ENCODE data around the gene PRDM10.

Gene PRDM10

GRCh38 chr11:129946256-129946655 lies 56.4 kb downstream of the PRDM10 start:
- DNase-seq = peak; percentile 48

DNA sequence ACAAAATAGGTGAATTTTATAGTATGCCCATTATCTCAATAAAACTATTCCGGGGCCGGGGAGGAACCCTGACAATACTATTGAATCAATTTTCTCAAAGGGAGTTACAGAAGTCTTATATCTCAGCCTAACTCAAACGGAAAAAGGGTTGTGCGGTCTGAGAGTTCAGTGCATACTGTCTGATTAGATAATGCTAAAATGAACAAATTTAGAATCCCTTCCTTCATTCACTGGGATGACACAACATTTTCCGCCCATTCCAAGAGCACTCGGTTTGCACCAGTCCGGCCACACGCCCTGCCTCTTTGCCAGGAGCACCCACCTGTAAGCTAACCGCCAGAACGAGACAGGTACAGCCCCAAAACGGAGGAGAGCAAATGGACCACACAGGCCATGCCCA lies 57.3 kb downstream of the PRDM10 start:
- DNase-seq = no peak

DNA sequence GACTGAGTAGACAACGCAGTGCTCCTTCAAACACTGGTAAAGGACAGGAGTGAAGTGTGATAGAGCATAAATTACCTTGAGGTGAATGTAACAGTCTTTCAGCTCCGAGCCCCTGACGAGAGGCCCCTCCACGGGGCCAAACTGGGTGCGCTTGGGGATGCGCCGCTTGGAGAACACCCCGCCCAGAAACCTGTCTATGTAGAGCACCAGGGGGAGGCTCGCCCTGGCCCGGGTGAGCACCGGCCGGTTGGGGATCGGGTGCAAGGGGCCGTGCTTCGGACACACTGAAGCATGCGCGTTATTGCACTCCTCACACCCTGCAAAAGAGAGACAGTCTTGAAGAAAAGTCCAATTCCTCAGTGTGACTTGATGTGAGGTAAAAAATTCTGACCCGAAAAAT lies 57.9 kb downstream of the PRDM10 start:
- no peak for DNase-seq

GRCh38 chr11:129943036-129943435 lies 59.6 kb downstream of the PRDM10 start:
- no peak for DNase-seq

- DNase-seq = no peak
Measured at GRCh38 chr11:129939510-129939909, 63.1 kb downstream of the PRDM10 start.

- no peak for DNase-seq
Measured at GRCh38 chr11:129938764-129939163, 63.9 kb downstream of the PRDM10 start.

DNA sequence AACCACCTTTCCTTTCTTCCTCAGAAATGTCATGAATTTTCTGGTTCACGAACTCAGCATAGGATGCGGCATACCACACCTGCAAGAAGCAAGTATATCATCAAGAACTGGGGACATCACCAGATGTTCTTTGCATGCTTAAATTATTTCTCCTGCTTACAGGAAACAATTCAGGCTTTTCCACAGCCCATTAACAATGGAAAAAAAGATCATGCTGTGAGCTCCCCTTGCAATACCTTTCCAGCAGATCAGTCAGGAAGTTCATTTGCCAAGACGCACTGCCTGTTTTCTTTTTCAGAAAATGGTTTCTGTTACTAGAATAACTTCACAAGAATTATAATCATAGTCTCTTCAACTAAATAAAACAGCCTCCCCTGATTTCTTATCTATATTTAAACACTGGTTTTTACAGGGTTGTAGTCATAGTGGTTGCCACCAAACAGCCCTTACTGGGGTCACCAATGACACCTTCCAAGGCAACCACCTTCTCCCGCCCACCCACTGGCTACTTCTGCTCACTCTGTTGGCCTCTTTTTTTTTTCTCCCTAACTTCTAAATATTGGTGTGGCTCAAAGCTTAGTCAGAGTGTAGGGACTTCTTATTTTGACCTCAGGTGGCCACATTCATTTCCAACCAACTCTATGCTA lies 64.9 kb downstream of the PRDM10 start:
- no peak for DNase-seq

- no peak for DNase-seq
Measured at GRCh38 chr11:129935723-129936122, 66.9 kb downstream of the PRDM10 start.

DNA sequence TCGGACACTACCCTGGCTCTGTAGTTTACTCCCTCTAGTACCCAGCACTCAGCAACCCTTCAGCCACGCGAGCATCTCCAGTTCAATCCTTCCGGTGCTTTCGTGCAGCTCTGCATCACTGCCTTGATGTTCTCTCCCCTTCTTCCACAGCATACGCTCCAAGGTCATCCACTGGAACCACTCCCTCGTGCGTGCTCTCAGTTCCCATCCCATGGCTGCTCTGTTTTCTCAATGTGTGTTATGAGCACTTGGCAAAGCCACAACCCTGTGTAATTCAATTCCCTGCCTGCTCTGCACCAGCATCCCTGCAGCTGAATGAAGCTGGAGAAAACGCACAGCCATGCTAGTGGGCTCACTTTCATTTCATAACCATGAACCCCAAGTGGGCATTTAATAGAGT lies 68.7 kb downstream of the PRDM10 start:
- no peak for DNase-seq

GRCh38 chr11:129933262-129933661 lies 69.4 kb downstream of the PRDM10 start:
- no peak for DNase-seq

DNA sequence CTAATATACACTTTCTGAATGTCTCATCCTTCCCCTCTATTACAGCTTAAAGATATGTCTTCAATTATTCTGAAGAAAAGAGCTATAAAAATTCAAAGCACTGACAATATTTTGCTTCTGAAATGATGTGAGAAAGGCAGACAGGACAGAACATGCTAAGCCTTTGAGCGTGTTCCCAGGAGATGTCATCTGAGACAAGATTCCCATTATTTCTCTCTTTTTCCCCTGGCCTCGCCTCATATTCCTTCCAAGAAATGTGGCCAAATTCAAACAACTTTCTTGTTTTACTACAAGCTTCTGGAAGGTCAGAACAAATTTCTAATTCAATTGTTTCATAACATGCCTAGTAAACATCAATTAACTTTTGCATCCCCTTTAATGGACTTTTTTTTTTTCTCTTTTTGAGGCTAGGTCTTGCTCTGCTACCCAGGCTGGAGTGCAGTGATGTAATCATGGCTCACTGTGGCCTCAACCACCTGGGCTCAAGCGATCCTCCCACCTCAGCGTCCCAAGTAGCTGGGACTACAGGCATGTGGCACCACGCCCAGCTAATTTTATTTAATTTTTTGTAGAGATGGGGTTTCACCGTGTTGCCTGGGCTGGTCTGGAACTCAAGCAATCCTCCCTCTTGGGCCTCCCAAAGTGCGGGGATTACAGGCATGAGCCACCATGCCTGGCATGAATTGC lies 70.1 kb downstream of the PRDM10 start:
- DNase-seq = no peak

DNA sequence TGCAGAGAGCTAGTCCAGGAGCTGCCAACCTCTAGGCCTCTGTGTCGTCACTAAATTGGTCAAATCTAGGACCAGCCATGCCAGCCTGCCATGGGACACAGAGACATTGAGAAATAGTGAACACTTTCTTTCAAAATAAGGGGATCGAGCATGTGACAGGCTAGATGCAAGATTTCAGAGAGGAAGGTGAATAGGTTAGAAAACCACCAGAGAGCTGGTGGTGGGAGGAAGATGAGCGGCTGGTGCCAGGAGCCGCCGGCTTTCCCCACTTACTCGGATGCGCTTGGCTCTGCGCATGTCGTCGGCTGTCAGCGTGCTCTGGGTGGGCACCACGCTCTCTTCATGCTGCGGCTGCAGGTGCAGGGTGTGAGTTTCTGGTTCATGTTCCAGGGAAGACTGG lies 71.9 kb downstream of the PRDM10 start:
- DNase-seq = no peak

GRCh38 chr11:129930296-129930695 lies 72.3 kb downstream of the PRDM10 start:
- no peak for DNase-seq

- no peak for DNase-seq
Measured at GRCh38 chr11:129929721-129930120, 72.9 kb downstream of the PRDM10 start.

GRCh38 chr11:129928923-129929692 lies 73.5 kb downstream of the PRDM10 start:
- no peak for DNase-seq

DNA sequence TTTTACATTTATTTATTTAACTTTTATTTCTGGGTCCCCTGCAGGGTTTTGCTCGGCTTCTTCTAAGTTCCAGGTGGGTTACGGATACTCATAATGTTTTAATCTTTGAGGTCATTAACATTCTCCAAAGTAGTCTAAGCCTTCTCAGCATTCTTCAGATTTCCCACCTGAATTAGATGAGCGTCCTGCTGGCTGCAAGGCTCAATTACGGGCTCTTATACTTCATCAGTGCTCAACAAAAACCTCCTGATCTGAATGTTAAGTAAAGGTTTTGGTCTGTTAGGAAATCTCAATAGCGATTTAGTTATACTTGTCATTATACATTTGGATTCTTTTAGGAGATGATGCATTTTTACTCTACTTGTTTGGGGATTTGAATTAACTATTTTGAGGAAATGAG lies 80.0 kb downstream of the PRDM10 start:
- no peak for DNase-seq

- no peak for DNase-seq
Measured at GRCh38 chr11:129918361-129918760, 84.3 kb downstream of the PRDM10 start.

DNA sequence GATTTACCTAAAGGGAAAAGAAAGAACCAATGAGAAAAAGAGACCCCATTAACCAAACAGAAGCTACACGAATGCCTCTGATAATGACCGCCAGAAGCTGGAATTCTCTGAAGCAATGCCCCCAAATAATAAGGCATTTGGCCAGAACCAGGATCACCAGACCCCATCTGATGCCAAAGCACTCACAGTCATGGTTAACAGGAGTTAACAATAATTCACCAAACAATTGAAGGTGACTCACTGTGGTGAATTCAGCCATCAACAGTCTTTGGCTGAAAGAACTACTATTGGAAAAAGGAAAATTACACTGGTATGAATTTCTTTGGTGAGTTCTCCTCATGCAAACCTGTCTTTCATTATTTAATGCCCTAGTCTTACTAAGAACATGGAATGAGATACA lies 85.4 kb downstream of the PRDM10 start:
- no peak for DNase-seq

GRCh38 chr11:129911298-129911697 lies 91.3 kb downstream of the PRDM10 start:
- DNase-seq = no peak

DNA sequence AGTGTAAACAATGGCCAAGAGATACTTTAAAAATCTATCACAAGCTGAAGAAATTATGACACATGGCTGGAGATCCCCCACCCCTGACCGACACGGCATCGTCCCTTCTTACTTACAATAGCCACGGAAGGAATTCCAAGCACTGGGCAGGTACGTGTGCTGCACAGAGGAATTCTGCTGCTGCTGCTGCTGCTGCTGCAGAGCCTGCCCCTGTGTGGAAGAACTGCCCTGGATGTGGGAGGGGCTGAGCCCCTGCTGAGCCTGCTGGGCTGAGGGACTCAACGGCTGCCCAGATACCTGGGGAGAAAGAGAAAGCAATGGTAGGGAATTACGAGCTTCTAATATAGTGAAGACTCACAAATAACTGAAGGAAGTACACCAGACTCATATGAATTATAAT lies 92.3 kb downstream of the PRDM10 start:
- DNase-seq = no peak

GRCh38 chr11:129905402-129905801 lies 97.2 kb downstream of the PRDM10 start:
- DNase-seq = no peak

DNA sequence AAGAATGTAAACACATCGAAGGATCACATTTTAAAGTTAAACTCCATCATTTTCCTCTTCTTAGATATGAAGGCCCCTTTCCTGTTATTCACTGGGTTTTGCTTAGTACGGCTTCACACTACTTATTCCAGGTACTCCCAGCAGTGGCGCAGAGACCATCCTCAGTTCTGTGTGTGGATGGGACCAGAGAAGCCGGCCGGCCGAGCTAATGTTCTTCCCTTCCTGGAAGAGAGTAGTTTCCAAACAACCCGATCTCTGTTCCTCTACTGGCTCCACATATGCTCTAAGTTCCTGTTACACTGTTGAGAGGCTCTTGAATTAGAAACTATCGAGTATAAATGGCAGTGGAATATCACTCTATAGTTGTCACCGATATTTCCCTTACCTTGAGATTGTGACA lies 106.6 kb downstream of the PRDM10 start:
- no peak for DNase-seq

DNA sequence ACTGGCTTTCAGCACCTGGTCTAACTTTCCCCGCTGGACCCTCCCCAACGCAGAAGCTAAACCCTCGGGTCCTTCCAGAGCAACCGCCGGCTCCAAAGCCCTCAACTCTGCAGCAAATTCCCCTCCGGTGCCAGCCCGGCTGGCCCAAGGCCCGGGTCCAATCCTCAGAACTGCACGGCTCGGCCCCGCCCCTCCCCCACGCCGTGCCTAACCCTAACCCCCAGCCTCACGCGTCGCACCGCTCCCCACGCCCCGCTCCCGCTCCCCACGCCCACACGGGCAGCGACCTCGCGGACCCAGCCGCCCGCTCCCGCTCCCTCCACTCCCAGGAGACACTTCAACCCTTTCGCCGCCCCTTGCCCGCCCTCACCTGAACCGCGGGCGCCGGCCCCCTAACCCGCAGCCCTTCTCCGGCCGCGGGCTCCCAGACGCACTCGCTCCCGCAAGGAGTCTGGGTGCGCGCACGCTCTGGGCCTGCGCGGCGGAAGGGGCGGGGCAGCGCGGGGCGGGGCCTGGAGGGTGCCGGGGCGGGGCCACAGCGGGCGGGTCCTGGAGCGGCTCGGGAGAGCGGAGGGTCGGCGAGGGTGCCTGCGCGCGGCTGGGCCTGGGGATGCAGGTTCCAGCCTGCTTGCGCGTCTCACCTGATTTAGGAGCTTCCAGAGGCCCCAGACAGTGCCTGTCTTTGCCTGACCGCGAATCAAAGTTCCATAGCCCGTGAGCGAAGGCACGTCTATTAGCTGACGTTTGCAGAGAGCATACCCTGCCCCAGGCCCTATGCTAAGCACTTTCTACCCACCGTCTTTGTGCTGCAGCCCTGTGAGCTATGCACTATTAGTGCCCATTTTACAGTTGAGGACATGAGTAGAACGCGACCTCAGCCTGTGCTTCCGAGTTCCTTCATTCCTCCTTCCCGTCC lies 107.3 kb downstream of the PRDM10 start, which contains the start of gene NFRKB:
Gene NFRKB (minus strand): TSS at position 453 of the 916 bp plus-strand sequence. CDS start 2,729 bp downstream, outside the sequence.
- peak; percentile 78 for DNase-seq
